UCSD-AML1 (cell line): Measurements from ENCODE around the gene MYH9.
A peak's percentile ranks its signal among the peaks of the same experiment; 100 is the strongest.

Experiments used
- DNase-seq: peaks from one replicate; lab custom pipeline; 2025; ENCODE audit not compliant: unreplicated experiment; lab: John Stamatoyannopoulos, UW

Gene MYH9

GRCh38 chr22:36332623-36333332 is 55.0 kb downstream of the MYH9 start:
- peak; percentile 56 for DNase-seq

DNA sequence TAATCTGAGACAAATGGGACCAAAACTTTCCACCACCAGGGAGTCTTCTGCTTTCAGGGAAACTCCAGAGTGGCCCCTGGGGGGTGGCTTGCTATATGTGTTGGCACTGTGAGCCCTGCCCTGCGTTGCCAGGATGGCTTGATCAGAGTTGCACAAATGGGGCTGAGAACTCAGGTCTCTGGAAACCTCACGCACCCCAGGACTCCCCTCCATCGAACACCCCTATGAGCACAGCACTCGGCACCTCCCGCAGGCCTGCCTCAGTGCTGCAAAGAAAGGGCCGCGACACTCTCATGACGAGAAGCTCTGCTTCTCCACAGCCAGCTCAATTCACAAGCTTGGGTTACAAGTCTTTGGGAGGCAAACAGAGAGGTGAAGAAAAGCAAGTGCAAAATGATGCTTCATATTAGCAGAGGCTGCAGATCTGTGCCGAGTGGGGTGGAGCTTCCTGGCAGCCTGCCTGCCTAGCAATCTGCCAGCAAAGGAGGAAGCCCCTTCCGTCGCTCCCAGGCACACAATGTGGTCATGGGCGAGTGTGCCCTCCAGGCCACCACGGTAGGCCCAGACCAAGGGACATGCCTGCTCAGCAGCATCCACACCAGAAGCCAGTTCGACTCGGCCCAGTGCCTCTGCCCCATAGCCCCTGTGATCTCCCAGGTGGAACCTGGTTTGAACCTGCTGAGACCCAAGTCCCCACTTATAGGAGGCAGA is 55.7 kb downstream of the MYH9 start:
- DNase-seq, result peak; percentile 77

DNA sequence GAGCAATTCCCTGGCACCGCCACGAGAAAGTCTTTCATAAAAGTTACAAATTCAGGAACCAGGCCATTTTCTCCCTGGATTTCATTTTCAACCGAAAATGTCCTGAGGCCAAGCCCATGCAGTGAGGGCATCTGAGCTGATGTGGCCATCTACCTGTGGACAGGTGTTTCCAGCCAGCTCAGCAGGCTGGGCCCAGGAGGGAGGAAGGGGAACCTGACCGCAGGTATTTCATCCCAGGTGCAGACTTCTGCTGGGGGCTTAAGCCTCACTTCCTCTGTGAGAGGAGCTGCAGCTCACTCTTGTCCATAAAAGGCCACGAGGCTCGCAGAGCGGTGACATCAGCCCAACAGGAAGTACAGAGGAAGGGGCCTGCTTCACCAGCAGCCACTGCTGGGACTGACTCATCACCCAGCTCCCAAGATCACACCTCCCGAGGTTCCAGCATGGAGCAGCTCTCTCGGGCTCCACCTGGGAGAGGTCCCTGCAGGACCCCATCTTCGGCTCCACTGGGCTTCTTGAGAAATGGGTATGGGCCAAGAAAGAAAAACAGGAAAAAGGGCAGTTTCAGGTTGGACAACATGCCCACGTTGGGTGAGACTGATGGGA is 56.4 kb downstream of the MYH9 start:
- DNase-seq, result peak; percentile 83

DNA sequence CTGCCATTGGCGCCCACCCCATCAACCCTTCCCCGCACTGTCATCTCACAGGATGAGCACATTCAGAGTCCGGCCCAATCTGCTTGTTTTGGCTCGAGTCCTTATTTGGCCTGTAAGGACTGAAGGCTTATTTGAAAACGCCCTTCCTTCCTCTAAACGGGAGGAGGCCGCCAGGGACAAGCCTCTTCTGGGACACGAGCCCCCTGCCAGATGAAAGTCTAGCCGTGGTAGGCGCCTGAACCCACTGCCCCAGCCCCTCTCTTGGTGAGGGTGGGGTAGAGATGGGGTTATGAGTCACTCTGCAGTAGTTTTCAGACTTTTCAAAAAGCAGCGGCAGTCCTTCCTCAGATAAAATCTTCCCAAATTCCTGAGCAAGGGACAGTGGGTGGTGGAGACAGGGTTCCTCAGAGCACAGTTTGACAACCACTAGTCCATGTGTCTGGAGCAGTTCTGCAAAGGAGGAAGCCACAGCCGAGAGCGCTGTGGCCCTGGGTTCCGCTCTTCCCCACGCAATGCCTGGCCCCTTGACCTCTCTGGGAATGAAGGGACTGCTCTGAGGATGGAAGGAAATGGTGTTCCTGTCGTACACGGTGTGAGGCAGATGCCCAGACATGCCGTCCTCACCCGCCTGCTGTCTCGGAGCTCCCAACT is 57.0 kb downstream of the MYH9 start:
- peak; percentile 59 for DNase-seq

GRCh38 chr22:36330127-36330526 is 57.6 kb downstream of the MYH9 start:
- DNase-seq, result no peak

DNA sequence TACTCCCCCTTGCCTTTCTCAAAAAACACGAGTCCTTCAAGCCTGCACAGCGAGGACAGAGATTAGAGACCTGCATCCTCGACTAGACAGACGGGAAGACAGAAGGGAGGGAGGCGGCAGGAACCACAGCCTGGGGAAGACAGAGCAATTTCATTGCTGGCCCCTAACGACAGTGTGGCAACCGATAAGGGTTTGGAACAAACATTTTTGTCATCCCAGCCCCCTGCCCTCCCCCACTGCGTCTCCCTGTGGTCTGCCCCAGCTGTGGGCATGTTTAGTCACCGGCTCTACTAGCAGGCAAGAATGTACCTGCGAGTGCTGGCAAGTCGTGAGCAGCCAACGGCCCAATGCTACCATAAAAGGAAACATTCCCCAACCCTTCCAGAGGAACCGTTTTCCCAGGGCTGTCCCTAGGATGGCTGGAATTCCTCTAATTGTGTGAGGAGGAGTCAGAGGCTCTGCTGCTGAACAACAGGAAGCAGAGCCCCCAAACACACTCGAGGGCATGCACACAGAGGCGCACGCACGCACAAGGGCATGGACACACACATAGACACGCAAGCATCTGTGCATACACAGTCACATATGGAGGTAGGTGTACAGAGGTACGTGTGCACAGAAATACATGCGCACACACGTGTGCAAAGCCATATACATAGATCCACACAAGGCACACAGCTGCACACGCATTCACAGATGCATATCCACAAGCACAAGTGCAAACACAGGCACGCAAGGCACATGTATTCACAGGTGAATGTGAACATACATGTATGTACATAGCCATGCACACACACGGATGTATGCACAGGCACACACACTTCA is 58.3 kb downstream of the MYH9 start:
- peak; percentile 56 for DNase-seq

DNA sequence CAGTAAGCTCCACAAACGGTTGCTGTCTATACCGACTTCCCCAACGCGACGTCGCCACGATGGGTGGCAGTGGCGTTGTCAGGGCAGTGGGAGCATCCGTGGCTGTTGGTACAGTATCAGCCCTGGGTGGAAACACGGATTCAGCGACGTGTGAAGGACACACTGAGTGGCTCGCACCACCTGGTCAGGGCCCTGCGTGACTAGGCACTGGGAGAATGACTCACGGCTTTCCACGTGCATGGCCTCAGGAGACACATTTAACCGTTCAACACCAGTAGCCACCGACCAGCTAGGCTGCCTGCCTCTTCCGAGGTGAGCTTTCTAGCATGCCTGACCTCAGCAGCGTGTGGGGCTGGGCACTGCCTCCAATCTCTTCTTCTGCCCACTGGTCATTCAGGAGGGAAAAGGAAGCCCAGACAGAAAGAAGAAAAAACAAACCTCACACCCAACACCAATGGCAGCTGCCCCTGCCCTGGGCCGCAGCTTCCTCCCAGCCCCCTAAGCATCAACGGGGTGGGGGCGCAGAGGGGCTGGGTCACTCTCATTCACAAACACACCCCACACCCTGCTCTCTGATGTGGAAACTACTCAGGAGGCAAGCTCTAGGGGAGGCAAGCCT is 59.0 kb downstream of the MYH9 start:
- DNase-seq, result no peak

GRCh38 chr22:36327922-36328551 is 59.7 kb downstream of the MYH9 start:
- DNase-seq, result no peak

DNA sequence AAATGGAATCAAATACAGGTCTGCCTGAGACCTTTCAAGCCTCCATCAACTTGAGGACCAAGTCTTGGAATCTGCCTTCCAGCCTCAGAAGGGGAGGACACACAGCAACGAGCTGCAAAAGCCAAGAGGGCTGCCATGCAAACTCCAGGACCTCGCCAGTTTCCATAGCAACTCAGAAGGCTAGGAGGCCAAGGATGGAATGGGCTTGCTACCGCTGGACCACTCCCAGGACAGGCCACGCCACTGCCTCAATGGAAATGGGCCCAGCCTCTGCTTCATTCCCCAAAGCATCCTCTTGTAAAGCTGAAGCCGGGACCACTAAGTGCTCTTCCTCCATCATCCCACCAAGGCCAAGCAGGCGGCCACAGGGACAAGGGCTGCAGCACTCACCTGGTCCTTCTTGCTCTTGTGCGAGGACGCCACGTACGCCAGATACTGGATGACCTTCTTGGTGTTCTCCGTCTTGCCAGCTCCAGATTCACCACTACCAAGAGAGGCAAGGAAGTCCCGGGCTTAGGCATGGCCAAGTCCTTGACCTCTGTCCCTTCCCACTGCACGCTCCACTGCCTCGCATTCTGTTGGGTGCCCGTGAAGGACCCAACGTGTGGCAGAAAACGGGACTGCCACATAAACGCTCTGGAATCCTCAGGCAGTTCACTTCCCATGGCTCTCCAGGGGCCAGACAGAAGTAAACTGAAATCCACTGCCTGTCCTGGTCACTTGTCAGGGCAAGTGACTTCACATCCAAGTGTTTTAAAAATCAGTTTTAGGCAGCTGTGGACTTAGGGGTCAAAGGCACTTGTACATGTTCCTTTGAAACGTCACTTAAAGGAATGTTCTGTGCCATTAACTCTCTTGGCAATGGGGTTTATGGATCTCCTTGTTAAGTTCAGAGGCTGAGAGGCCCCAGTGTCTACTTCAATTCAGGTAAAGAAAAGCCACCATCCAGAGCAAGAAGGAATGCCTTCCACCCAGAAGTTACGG is 61.3 kb downstream of the MYH9 start:
- no peak for DNase-seq

- no peak for DNase-seq
Observed at GRCh38 chr22:36325154-36326031, 62.4 kb downstream of the MYH9 start.

DNA sequence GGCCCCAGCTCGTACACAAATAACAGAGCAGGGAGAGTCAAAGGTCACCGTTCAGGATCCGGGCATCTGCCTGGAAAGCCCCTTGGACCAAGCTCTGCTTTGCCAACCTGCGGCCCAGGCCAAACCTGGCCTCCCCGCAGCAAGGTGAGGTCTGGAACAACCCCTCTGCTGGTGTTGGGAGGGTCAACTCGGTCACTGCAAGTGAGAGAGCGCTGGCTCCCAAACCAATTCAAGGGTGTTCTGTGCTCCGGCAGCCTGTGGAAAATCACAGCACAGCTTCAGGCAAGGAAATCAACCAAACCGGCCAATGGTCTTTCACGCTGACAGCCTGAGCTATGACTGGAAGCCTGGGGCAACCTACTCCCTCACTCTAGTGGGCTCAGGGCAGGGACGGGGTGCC is 63.4 kb downstream of the MYH9 start:
- DNase-seq, result no peak

- no peak for DNase-seq
Observed at GRCh38 chr22:36323855-36324331, 63.9 kb downstream of the MYH9 start.

- no peak for DNase-seq
Observed at GRCh38 chr22:36323182-36323854, 64.4 kb downstream of the MYH9 start.

DNA sequence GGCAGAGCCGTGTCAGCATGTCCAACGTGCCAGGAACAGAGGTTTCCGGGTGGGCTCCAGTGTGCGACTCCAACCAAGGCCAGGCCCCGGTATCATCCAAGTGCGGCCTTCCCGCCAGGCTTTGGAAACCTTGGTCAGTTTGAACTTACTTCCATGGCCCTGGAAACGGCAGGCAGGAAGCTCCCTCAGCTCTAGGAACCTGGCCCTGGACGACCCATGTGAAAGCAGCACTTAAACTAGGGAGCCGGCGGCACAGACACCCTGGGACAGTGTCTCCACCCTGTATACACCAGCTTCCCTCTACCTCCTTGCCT is 65.2 kb downstream of the MYH9 start:
- no peak for DNase-seq

GRCh38 chr22:36321797-36322601 is 65.8 kb downstream of the MYH9 start:
- DNase-seq, result no peak

- no peak for DNase-seq
Observed at GRCh38 chr22:36320553-36320952, 67.2 kb downstream of the MYH9 start.
